Measurements from ENCODE around the gene APEH.

The APEH gene

GRCh38 chr3:49716169-49716568 lies 42.0 kb downstream of the APEH start:
- DNase-seq = no peak

DNA sequence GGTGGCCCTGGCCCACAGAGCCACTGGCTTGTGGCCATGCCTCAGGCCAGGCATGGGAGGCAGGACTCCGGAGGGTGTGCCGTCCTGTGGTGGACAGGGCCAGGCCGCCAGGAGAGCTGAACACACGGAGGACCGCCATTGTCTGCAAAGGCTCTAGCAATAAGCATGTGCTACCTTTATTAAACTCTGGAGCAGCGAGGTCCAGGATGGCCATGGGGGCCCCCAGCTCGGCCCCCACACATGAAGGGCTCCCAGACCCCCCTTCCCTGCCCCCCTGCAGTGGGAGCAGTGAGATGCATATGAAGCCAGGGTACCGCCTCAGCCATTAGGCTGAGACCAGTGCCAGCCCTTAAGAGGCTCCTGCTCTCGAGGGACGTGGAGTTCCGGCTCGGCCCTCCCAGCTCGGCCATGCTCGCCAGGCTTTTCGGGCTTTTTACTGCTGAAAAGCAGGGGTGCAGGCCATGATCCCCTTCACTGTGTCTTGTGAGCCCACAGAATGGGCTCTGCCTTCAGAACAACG lies 42.6 kb downstream of the APEH start:
- no peak for DNase-seq

DNA sequence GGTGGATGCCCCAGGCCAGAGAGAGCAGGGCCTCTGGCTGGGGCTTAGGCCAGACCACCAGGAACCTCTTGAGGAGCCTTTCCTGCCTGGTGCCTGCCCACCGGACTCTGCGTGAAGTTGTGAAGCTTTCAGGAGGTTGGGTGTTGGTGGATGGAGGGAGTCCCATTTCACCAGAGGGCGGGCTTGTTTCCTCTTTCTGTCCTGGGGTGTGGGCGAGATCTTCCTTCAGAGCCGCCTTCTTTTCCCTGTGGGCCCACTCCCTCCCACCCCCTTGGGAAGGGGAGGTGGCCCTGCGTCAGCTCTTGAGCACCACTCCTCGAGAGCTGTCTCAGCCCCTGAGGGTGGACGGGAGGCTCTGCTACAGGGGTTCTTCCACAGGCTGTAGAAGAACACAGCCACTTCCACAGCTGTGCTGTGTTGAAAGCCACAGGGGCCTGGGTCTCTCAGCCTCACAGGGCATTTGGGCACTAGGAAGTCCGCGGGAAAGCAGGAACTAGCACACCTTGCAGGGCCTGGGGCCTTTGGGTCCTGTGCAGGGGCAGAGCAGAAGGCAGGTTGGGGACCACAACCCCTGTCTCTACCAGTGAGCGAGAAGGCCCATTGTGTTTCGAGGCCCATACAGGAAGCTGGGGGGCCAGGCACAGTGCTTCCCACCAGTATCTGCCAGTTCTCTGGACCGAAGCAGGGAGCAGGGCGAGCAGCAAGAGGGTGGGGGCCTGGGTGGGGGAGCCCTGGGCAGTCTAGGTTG lies 43.2 kb downstream of the APEH start:
- no peak for DNase-seq

- DNase-seq = no peak
Measured at GRCh38 chr3:49717959-49718857, 44.1 kb downstream of the APEH start.

DNA sequence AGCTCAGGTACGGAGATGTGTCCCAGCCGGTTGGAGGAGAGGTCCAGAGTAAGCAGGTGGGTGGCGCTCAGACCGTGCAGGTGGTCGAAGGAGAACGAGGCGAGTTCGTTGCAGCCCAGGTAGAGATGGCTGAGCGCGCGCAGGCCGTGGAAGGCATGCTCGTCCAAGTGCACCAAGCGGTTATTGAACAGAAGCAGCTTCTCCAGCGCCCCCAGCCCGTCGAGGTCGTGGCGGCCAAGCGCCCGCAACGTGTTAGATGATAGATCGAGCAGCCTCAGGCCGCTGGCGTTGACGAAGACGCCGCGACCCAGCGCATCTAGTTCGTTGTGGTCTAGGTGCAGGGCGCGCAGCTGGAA lies 44.7 kb downstream of the APEH start:
- no peak for DNase-seq

- DNase-seq = peak; percentile 88
Measured at GRCh38 chr3:49719214-49719884, 45.2 kb downstream of the APEH start, which contains the start of gene AMIGO3. Gene AMIGO3 (minus strand): TSS chr3:49719684. CDS start chr3:49719465, 219 bp downstream.

- no peak for DNase-seq
Measured at GRCh38 chr3:49720855-49721595, 46.9 kb downstream of the APEH start.

- no peak for DNase-seq
Measured at GRCh38 chr3:49721596-49721895, 47.4 kb downstream of the APEH start.

- no peak for DNase-seq
Measured at GRCh38 chr3:49721896-49722781, 48.0 kb downstream of the APEH start.

DNA sequence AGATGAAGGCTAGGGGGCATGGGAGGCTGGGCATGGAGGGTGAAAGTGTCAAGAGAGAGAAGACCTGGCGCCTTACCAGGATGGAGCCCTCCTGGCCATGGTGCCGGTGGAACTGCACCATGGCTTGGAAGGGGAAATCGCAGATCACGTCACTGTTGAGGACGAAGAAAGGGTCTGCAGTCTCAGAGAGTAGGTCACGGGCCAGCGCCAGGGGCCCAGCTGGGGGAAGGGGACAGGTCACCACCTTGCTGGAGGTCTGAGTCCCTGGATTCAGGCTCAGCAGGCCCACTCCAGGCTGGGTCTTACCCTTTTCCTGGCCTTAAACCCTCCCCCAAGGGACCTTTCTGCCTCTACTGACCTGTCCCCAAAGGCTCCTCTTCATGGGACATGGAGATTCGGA lies 48.7 kb downstream of the APEH start:
- no peak for DNase-seq

- DNase-seq = peak; percentile 40
Measured at GRCh38 chr3:49723296-49723627, 49.1 kb downstream of the APEH start.

DNA sequence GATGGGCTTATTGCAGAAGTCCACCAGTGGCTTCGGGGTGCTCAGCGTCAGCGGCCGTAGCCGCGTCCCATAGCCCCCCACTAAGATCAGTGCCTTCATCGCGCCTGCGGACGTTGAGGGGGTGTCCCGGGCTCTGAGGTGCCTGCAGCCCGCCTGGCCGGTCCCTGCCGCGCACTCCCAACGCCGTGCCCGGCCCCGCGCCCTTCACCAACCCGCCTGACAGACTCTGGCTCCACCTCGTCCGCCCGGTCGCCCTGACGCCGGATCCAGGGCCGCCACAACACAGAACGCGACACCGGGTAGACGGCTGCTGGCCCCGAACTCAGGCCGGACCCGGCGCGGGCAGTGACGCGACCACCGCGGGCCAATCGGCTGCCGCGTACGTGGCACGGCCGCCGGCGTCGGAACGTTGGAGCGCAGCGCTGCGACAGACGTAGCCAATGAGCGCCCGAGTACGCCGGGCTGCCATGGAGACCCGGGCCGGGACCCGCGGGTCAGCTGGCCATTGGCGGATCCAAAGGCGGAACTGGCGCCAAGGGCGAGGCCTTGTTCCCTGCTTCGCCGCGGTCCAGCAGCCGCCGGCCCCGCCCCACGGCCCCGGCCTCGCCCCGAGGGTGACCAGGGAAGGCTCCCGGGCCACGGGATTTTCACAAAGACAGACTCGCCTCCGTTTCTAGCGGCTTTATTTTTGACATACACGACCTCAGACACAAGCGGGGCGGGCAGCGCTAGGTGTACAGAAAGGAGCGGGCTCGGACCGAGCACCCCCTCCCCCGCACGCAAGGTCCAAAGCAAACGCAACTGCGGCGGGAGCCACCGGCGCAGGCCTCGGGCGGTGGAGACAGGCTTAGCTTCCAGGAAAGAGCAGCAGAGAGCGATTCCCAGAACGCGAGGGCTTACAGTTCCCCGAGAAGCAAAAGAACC lies 49.7 kb downstream of the APEH start, which contains the start of gene GMPPB:
Gene GMPPB, minus strand, starts transcription at position 324 of the 924 bp plus-strand sequence. Its CDS starts 225 bp downstream, at position 99.
- DNase-seq = peak; percentile 89

DNA sequence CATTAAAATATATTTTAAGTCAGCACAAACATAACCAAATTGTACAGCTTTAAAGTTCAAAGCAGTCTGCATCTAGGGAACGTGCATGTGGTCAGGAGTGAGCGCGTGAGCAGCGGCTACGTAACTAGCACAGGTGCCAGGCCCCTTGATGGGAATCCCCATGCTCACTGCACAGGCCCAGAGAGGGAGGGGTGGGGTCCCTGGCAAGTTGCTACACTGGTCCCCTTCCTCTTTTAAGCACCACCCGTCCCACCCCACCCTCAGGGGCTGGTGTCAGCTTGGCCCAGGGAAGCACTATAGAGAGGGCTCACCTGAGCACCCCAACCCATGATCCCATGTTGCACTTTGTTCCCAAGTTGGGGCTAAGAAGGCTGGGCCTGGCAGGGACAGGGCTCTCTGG lies 50.4 kb downstream of the APEH start:
- DNase-seq = peak; percentile 22

DNA sequence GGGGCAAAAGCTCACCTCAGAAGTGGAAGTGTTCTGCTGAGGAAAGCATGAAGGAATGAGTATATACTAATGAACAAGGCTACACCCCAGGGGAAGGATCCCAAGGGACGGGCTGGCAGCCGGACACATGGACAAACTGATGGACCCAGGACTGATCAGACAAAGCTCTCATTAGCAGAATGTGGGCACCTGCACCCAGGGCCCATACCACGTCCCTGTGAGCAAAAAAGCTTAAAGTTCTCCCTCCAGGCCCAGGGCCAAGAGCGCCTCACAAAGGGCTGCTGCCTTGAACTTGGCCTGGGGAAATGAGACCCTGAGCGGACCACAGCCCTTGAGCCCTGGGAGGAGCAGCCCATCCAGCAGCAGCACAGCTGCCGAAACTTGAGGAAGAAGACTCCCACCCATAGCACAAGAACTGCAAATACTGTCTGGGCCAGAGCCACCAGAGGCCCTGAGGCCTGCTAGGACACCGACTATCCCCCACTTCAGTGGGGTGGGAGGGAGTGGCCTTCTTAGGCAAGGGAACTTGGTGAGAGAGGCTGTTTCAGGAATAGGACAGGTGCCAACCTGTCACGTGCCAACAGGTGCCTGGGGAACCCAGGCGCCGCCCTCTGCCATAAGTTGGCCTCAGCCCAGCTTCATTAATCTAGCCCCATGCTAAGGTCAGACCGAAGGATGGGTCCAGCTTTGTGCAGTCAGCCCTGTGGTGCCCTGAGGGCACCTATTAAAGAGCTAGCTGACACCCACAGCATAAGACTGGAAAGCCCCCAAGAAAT lies 51.9 kb downstream of the APEH start:
- no peak for DNase-seq

- no peak for DNase-seq
Measured at GRCh38 chr3:49727154-49727923, 53.2 kb downstream of the APEH start.

DNA sequence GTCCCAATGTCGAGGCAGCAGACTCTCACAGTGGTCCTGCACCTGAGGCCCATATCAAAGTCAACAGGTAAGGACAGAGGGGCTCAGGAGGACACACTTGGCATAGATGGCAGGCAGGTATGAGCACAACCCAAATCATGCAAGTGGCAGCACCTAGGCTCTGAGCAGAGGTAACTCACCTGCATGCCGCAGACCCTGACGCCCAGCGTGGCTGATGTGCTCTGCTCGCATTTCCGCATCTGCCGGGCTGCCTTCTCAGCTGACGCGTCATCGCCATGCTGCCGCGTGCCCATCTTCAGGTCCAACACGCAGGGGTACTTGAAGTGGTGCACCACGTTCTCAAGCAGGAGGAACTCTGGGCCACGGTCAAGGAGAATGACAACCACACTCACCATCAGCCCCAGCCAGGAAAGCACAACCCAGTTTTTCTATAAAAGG lies 53.8 kb downstream of the APEH start:
- no peak for DNase-seq

DNA sequence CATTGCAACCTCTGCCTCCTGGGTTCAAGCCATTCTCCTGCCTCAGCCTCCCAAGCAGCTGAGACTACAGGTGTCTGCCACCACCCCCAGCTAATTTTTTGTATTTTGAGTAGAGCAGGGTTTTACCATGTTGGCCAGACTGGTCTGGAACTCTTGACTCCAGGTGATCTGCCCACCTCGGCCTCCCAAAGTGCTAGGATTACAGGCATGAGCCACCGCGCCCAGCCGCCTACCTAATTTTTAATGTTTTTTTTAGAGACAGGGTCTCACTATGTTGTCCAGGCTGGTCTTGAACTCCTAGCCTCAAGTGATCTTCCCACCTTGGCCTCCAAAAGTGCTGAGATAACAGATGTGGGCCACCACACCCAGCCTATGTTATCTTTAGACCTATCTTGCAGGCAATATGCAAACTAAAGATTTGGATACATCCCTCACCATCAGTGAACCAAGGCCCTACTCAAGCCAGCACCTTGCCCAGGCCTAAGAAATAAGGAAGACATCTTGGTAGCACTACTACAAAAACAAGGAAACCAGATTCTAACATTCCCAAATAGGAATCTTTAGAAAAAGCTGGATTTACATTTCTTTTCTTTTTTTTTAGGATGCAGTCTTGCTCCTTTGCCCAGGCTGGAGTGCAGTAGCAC lies 55.9 kb downstream of the APEH start:
- DNase-seq = no peak

- DNase-seq = no peak
Measured at GRCh38 chr3:49732597-49732996, 58.4 kb downstream of the APEH start.
